Right kidney (tissue), 9 donors: ENCODE results near the gene FOXJ1.
"Not testable (repeated sequence)": the region's sequence is repeated elsewhere in the genome, so short reads cannot be mapped to it uniquely, and the experiment has no call there.

ENCODE experiments used
- DNase-seq: peaks from one replicate; pipeline ENCODE4 v3.0.0-alpha.2; 2016
- long read RNA-seq, 8 donors: transcript quantifications; one replicate each; lab custom pipeline, GENCODE V29; 2026

FOXJ1 gene
- long read RNA-seq, donor 1, transcript FOXJ1-201 (3 exons, 2,641 nt) = major isoform, 7 of 12 reads
- long read RNA-seq, donor 1, partial matches to known transcripts = 5 of 12 reads
- long read RNA-seq, donor 1, other reads (novel, unspliced or antisense) = 0 of 12 reads
- long read RNA-seq, donor 2, partial matches to known transcripts = 8 of 9 reads
- long read RNA-seq, donor 2, other reads (novel, unspliced or antisense) = 0 of 9 reads
- long read RNA-seq, donor 3, partial matches to known transcripts = 0 of 2 reads
- long read RNA-seq, donor 3, other reads (novel, unspliced or antisense) = 0 of 2 reads
- long read RNA-seq, donor 4, transcript FOXJ1-201 (3 exons, 2,641 nt) = major isoform, 5 of 18 reads
- long read RNA-seq, donor 4, partial matches to known transcripts = 13 of 18 reads
- long read RNA-seq, donor 4, other reads (novel, unspliced or antisense) = 0 of 18 reads
- long read RNA-seq, donor 5, partial matches to known transcripts = 10 of 11 reads
- long read RNA-seq, donor 5, other reads (novel, unspliced or antisense) = 0 of 11 reads
- long read RNA-seq, donor 6, transcript FOXJ1-201 (3 exons, 2,641 nt) = major isoform, 8 of 21 reads
- long read RNA-seq, donor 6, partial matches to known transcripts = 13 of 21 reads
- long read RNA-seq, donor 6, other reads (novel, unspliced or antisense) = 0 of 21 reads
- long read RNA-seq, donor 7 = 0 reads
- long read RNA-seq, donor 8, partial matches to known transcripts = 35 of 38 reads
- long read RNA-seq, donor 8, other reads (novel, unspliced or antisense) = 0 of 38 reads

- peak; percentile 76 for DNase-seq
Measured at GRCh38 chr17:76141212-76142038, at the start of gene FOXJ1. Gene FOXJ1, minus strand, starts transcription at chr17:76141245. Its CDS starts 850 bp downstream, at chr17:76140395.

GRCh38 chr17:76189741-76190140 lies 48.7 kb upstream of the FOXJ1 start:
- DNase-seq = no peak

GRCh38 chr17:76189247-76189646 lies 48.2 kb upstream of the FOXJ1 start:
- no peak for DNase-seq

- DNase-seq = no peak
Measured at GRCh38 chr17:76188213-76189016, 47.4 kb upstream of the FOXJ1 start.

DNA sequence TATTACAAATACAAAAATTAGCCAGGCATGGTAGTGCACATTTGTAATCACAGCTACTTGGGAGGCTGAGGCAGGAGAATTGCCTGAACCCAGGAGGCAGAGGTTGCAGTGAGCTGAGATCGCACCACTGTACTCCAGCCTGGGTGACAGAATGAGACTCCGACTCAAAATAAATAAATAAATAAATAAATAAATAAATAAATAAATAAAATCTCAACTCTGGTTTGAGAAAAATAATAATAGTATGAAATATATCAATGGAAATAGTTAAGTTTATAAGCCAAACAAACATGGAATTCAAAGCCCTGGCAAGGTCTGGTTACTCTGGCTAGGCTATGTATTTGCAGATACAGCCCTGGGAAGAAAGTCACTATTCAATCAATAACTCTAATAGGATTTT lies 45.7 kb upstream of the FOXJ1 start:
- not testable (repeated sequence) for DNase-seq

DNA sequence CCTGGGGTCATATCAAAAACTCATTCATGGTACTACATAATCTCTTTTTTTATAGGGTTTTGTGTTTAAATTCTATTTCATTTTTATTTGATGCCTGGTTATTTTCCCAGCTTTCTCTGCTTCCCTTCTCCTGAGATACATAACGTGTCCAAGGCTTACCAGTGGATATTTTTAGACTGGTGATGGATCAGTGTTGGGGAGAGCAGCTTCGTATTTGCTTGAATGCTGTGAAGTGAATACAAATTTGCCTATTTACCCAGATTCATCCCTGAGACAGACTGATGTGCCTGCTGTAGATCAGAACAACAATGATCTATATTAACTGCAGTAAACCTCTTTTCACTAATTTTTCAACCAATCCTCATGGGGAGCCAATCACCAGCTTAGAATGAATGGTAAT lies 43.2 kb upstream of the FOXJ1 start:
- DNase-seq = no peak

GRCh38 chr17:76182016-76182764 lies 41.1 kb upstream of the FOXJ1 start:
- DNase-seq = peak; percentile 80

GRCh38 chr17:76179496-76180467 lies 38.7 kb upstream of the FOXJ1 start:
- DNase-seq = no peak

GRCh38 chr17:76178124-76178523 lies 37.1 kb upstream of the FOXJ1 start:
- DNase-seq = no peak

DNA sequence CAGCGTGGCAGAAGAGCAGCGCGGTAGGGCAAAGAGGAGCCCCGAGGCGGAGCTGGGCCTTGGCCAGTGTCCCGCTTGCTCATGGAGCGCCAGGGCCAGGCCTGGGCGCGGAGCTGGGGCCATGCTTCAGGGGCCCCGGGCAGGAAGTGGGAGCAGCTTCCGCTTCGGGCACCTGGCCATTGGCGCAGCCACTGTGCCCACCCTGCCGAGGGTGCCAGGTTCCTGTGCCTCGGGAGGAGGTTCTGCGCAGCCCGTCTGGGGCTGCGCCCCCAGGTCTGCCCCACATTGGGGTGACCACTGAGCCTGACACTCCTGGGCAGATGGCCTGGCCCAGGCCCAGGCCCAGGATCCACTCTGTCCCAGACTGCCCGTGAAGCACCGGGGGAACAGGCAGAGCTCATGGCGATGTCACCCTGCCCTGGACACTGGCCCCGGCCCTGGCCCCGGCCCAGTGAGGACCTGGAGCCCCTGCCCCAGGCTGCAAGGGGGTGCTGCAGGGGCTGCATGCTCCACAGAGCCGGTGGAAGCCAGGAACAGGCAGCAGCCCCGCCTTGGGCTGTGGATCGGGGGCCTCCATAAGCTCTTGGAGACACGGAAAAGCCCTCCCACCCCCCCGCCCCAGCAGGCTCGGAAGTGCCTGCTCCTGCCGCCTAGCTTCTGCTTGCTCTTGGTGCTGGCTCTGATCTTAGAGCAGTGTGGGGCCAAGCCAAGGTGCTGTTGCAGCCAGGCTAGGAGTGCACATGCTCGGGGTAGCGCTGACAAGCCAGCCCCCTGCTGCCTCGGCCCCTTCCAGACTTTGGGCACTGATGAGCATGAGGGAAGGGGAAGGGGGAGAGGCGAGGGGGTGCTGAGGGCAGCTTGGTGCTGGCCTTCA lies 35.9 kb upstream of the FOXJ1 start:
- DNase-seq = no peak

DNA sequence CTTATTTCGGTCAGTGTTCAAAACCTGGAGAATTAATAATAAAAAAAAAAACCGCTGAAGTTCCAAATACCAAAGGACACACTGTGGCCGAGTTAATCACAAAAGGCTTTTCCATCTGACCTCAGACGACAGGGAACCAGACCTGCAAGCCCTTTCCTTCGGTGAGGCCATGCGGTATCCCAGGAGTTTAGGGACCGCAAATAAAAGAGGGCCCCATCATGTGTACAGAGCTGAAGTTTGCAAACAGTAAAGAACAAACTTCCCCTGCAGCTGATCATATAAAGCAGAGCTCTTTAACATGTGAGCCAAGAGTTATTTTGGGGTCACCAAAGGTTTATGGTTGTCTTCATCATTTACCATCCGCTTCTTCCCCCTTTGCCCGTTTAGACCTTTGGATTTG lies 33.0 kb upstream of the FOXJ1 start:
- no peak for DNase-seq

DNA sequence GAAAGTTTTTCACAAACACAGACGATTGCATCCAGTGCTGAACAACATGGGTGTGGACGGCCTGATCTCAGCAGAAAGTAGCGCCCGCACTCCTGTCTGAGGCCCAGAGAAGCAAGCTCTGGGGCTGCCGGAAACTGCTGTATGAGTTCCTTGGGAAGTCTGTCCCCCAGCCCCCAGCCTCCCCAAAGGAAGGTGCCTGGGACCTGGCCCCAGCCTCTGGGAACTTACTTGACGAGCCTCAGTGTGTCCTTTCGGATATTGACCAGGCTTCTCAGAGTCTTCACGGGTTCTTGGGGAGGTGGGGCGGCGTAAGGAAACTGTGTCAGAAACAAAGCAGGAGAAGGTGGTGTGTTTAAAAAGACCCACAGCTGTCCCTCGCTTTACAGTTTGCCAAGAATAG lies 32.4 kb upstream of the FOXJ1 start:
- DNase-seq = no peak

DNA sequence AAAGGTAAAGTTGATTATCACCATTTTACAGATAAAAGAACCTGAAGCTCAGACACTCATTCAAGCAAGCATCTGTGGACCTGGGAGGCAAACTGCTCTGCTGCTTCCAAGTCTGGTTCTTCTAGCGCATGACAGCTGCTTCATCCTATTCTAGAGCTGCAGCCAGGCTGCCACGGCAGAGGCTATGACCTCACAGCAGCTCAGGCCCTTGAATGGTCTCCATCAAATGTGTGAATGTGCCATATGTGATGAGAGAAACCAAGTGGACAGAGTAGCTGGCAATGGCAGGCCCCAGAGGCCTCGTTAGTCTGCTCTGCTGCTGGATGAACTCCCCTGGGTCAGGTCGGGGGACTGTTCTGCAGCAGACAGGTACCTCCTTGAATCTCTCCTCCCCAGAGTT lies 30.7 kb upstream of the FOXJ1 start:
- DNase-seq = no peak

GRCh38 chr17:76170114-76170513 lies 29.1 kb upstream of the FOXJ1 start:
- DNase-seq = no peak

- DNase-seq = no peak
Measured at GRCh38 chr17:76166906-76167305, 25.9 kb upstream of the FOXJ1 start.

DNA sequence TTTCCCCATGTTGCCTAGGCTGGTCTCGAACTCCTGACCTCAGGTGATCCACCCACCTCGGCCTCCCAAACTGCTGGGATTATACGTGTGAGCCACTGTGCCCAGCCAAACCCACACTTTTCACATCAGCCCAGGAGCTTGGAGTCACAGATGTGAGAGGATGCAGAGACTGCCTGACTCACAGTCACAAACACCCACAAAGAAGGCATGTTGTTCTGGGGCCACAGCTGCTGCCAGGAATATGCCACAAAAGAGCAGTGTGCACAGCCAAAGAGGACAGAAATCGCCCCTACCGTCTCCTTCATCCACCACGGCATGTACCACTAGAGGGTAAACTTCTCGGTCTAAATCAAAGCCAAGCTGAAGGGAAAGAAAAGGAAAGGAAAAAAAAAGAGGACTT lies 25.1 kb upstream of the FOXJ1 start:
- no peak for DNase-seq

GRCh38 chr17:76164331-76164730 lies 23.3 kb upstream of the FOXJ1 start:
- no peak for DNase-seq

DNA sequence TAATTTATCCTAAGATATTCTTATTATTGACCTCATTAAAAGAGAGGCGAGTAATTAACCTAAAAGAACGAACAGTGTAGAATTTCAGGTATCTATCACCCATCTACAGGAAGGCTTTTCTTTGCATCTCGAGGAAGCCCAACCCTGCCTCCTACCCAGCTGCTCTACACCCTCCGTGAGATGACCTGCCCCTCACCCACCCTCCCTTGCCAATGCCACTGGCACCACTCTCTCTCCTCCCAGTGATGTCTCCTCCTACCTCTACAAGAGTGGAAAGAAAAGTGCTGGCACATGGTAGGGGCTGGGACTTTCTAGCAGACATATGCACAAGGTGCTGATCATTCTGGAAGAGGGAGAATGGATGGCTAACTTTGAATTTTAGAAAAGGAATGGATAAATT lies 22.9 kb upstream of the FOXJ1 start:
- no peak for DNase-seq
